Right renal pelvis (tissue), 4 donors: Measurements from ENCODE around the gene UST. TPM values are rescaled to one million over a fixed set of nuclear protein-coding genes. Genes with fewer than 3 reads are reported as not detected.

Experiments
- DNase-seq, 4 donors: peaks; one replicate each; pipeline ENCODE4 v3.0.0-alpha.2; 2013; ENCODE audit warnings: low read depth in 4 of 4, low spot score in 3 of 4, missing footprints in 1 of 4
- polyA plus RNA-seq, 4 donors: library from polyadenylated mRNA; unstranded; fragments of 120-200 nt; gene quantifications; one replicate each; pipeline ENCODE4 v1.2.1, GENCODE V29; 2013; ENCODE audit not compliant: insufficient read length in 4 of 4

The UST gene
- polyA plus RNA-seq, 4 donors, result 10.6 to 13.2 (median 12.3) TPM

DNA sequence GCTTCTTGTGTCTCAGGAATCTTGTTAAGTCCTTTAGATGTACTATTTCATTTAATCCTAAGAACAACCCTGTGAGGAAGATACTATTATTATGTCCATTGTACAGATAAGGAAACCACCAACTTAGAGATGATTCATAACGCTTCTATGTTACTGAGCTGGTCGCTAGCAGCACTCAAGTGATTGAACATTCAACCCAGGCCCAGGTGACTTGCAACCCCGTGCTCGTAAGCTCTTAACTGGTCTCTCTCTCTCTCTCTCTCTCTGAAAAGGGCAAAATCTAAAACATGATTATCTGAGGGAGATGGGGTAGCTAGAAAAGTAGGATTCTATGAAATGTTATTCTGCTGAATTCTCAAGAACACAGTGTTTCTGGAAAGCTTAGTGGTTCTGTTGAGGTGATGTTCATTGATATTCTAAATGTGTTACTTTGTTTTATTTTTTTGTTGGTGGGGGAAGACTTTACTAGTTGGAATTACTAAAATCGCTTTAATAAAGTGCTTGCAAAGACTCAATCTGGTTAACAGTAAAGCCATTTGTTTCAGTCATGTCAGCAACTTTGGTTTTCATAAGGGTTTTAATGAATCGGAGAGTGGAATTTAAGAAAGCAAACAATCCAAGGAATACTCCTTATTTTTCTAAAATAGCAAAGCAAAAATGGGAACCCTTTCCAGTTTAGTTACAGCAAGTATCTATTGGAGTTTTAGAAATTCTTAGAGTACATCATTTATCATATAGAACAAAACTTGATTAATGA lies 305.7 kb downstream of the UST start:
- no peak for DNase-seq

DNA sequence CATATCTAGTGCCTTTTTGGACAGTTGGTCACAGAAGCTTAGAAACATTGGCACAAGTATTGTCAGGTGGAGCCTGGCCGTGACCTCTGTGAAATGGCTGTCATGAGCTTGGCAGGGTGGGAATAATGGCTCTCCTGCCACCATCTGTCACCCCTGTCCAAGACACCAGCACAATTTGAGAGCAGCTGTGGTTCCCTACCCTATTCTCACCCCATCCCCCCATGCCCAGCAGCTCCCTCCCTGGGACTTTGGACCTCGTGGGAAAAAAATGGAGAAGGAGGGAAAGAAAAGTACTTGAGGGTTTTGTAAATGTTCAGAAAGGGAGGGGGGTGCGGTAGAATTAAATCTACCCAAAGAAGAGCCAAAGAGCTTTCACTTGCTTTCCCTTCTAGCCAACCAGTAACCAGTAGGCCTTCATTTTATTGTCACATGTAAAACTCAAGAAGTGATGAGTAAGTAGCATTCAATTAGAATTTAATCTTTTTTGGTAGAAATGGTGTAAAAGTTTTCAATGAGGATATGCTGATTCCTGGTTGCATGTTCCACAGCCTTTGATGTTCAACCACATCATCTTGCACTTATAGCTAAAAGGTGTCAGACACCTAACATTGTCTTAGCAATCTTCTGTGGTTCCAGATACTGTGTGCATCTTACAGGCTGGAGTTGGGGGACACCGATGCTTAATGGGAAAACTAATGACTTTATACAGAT lies 307.2 kb downstream of the UST start:
- DNase-seq, result no peak

DNA sequence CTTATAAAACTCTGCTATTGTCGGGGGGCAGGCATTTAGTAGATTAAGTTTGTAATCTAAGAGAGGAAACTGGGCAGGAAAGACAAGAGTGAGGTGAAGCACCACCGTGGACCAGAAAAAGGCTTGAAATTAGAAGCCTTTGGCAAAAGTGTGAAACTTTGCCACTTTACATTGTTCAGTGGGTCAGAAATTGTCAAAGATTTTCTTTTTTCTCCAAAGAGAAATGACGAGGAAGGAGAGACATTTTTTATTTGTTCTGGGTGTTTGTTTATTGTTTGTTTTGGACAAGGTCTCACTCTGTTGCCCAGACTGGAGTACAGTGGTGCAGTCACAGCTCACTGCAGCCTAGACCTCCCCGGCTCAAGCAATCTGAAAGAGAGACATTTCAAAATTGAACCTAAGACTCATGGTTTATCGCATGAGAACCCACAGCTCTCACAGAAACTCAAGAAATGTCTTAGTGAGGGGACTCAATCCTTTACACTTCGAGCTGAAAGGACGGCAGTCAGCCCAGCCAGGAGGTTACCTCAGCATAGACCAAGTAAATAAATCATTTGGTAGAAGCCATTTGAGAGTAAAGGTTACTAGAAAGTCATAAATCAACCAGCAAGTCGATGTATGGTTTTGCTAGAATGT lies 307.8 kb downstream of the UST start:
- DNase-seq, result no peak

DNA sequence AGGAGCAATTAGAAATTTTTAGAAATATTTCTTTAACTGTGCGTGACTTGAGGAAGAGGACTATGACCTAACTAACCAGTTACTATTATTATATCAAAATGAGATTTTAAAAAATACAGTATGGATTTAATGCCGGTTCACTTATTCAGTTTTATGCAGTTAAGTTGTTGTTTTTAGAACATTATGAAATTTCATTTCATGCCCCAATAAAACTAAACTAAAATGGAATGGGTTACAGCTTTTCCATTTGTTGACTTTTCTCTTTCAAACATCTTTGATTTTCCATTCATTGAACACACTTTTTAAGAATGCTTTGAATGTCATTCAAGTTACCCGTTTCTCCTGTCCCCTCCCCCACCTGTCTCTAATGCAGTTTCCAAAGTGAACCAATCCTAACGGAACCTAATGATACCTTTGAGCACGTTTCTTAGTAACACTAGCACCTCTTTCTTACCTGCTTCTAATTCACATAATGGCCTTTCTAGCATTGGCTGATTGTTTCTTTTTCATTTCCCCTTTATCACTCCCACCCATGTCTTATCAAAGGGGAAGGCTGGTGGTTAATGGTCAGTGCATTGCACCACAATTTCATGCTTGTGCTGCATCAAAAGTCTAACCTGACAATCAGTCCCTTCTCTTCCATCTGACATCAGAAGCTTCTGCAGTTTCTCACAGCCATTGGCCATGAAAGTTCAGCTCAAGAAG lies 308.5 kb downstream of the UST start:
- DNase-seq, result no peak

DNA sequence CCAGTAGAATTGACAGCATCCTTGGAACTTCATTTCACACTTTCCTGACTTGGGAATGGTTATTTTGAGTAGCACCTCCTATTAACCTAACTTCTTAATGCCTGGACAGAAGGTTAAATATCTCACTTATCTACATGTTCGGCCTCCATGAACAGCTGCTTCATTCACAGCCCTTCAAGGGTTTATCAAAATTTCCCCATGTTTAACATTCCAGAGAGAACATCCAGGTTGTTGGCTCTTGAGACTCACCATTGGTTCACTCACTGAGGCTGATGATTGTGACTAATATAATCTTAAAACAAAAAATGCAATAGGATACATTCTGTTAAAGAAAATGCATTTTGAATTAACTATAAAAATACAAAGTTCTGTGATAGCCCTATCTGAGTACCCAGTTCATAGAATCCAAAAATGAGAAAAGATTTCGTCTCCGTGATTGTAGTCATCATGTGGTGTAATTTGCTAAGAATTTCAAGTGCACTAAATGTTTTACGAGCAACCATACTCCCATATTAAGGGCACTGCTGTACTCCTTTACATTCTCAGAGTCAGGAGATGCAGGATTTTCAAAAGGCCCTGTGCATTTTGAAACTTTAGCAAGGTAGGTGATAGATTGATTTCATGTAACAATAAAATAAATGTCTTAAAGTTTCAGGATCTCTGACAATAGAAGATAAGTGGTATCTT lies 310.1 kb downstream of the UST start:
- no peak for DNase-seq

DNA sequence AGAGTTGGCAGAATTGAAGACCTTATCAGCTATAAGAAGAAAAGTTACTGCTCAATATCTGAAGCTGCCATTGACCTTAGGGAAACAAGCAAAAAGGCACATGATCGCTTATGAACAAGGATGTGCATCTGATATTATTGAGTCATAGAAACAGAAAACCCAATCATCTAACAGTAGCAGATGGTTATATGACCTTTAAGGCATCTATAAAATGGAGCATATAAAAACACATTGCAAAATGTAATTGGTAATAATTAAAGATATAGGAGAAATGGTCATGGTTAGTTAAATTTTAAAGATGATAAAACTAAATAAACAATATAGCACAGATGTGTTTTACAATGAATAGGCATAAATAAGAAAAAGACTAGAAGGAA lies 310.6 kb downstream of the UST start:
- no peak for DNase-seq

DNA sequence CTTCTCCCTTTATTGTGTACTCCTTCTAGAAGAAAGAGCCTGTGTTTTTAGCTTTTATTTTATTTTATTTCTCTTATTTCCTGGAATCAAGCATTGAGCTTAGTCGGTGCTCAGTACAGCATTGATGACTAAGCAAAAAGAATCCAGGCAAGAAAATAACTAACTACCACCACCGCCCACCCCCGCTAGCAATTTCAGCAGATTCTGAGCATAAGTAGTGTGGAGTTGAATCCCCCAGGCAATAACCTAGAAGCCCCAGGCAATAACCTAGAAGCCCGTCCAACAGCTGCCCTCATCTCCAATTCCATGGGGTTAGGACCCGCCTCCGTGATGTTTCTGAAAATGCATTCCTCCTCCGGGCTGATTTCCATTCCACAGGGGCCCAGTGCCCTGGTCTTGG lies 312.7 kb downstream of the UST start:
- DNase-seq, result no peak

DNA sequence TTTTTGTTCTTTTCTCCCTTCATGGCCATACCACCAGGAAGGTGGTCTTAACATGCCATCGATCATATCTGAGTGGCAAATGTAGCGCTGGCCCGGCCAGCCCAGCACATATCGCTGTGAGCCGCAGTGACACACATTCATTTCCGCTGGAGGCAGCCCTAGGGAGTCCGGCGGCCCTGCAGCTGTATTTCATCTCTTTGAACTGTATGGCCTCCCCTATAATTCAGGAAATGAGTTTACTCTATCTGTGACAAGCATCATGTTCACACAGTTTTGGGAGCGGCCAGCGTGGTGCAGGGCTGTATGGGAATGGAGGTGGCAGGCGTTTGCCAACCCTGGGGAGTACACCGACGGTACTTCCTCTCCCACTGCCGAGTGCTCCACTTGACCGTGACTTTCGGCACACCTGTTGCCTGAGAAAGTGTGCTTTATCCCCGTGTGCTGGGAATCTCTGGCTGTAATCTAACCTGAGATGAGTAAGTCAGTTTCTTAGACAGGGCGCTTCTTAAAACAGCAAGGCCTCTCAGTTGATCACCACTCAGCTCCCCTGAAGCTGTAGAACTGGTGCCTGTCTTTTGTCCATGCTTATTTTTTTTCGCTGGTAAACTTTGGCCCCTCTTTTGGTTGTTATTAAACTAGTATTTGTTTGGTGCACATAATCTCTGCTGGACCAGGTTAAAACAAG lies 313.6 kb downstream of the UST start:
- no peak for DNase-seq

DNA sequence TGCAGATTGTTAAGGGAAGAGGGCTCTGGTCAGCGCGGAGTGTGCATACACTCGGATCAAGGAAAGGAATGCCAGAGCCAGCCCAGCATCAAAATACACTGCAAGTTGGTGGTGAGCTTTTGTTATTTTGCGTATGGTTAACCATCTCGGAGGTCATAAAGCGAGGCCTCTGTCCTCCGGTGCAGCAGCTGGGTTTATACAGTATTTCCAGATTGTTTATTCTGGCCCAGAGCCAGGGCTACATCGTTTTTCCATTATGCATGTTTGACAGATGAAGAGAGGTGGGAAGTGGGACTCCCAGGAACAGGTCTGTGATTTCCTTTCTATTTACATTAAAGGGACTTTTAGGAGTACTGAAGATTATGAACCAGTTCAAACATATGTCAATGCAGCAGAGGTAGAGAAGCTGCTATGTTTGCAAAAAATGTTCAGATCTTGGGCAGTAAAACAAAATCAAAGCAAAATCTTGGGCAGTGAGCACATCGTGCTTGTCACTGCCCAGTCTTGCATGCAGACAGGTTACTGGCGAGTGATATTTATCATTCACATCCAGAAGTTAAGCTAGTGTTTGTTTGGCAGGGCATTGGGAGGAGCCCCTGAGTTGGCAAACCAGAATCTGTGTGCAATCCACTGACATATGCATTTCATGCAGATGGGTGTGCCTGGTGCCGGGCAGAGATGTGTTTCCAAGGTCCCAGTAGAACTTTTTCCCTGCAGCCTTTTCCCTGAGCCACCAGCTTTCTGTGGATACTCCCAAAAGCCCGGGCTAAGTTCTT lies 314.3 kb downstream of the UST start:
- no peak for DNase-seq

DNA sequence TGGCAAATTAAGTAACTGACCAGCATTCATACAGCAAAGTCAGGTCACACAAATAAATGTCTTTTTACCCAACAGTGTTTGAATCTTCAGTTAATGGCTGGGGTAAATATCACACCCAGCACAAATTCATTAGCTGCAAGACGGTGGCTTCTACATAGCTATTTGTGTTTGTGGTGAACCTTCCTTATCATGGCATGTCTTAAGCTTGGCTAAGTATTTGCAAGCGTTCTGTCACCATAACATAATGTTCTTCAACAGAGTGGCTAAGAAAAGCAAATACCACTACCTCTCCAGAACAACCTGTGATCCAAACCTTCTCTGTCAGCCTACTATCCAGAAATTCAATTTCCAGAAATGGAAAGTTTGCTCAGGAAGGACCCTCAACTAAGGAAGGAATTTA lies 315.1 kb downstream of the UST start:
- no peak for DNase-seq

DNA sequence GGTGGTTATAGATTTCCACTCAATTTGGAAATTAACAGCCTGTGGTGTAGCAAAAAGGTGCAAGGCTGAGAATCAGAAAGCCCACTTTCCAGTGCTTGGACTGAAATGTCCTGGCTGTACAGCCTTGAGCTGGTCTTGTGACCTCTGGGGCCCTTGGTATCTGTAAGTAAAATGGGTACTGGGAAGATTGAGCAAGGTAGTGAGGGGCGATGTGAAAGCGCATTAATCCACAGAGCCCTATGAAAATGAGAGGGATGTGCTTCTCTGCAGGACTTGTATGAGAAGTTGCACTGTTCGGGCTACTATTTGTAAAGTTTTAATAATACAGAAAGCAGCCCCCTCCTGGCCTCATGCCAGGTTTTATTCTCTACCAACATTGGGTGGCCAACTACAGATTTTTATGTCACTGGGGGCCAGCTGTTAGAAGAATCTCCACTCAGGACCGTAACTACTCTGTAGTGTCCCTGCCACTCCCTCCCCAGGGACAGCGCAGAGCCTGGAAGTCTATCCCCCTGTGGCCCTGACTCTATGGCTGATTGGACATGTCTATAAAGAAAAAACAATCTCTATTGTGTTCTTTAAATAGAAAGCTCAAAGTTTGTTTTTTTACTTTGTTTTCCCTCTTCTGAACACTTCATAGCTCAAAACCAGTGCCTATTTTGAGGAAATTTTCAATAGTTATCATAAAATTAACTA lies 316.0 kb downstream of the UST start:
- DNase-seq, result no peak

DNA sequence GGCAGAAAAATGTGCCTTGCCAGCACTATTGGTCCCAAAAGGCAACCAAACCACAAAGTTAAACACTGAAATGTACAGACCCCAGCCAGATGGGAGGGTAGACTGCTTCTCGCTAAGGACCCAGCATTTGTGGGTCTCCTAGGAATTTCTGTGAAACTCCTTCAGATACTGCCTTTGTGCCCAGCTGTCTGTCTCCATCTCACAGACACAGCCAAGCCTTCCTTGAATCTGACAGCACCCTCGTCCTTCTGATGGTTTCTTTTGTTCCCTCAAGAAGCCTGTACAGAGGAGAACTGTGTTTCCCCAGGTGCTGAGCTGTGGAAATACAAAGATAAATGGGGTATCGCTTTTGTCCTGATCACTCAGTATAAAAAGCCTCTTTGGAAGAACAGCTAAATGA lies 316.6 kb downstream of the UST start:
- DNase-seq, result no peak

DNA sequence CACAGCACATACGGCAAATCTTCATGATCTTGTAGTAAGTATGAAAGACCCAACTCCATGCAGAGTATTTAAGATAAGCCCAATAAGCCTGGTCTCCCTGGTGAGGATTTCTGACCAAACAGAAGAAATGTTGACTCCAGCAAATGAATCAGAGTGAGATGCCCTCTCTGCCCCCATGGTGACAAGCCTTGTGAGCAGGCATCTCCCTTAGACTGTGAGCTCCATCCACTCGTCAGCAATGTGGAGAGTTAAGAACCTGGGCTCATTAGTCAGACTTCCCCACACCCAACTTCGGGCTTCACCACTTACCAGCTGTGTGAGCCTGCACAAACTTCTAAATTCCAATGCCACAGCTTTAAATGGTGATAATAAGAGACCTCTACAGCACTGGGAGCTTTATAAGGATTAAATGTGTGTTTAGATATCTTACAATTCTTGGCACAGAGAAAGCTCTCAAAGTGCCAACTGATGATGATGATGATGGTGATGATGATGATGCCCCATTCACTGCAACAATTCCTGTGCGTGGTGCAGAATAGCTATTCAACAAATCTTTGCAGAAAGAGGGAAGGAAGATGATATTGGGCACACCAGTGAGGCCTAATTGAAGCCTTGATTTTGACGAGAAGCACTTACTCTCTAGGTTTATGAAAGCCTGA lies 317.3 kb downstream of the UST start:
- no peak for DNase-seq

DNA sequence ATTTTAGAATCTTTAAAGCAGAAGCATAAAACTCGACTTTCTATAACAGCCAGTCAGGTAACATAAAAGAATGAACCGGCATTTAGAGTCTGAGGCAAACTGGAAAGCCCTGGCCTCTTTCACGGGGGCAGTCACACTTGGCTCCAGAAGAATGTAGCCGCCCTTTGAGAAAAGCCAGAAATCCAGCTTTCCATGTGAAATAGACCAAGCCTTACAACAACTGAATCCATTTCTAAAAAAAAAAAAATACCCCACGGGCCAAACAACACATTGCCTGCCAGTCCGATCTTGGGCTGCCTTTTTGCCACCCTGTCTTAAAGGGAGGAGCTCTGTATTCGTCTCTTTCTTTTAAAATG lies 317.8 kb downstream of the UST start:
- DNase-seq, result no peak

DNA sequence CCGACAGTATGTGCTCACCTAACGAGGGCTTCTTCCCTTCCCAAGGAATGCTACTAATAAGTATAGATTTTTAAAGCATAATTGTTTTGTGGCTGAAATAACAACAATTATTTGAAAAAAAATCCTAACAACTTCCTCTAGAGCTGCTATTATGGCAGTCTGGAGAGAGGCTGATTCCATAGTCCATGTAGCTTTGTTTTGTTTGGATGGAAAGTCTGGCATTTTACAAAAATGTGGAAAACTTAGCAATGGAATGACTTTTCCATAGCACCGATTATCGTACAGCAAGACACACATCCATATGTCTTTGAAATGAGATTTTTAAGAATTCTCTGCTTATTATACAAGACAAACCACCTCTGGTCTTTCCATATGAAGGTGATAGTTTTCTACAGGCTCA lies 318.3 kb downstream of the UST start:
- DNase-seq, result no peak

DNA sequence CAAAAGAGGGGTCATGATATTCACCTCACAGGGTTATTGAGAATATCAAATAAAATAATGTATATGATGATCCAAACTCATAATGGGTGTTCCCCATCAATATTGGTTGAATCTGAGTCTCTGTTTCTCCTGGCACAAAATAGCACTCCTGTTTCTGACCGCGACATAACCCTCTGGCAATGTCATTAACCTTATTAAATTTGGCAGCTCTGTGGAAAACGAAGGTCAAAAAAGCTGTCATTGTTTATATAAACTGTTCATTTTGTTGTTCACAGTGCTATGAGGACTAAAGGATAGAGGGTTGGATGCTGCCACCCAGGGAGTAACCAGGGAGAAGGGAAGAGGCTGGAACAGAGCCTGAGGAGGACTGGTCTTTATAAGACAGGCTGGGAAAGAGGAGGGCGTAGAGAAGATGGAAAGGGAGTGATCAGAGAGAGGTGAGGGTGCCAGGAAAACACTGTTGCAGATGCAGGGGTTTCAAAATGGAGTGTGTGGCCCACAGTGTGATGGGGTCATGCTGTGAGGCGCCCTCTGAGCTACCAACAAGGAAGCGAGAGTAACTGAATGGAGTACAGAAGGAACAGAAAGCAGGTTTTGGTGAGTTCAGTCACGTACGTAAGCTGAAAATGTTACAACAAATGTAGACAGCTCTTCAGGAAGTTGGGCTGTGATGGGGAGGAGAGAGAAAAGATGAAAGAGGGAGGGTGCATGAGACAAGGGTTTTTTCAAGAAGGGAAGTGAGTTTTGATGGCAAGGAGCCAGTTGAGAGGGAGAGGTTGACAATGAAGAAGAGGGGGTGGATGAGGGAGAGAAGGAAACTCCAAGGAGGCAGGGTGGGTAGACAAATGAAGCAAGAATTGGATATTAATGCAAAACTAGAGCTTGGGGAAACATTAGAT lies 319.1 kb downstream of the UST start:
- no peak for DNase-seq

DNA sequence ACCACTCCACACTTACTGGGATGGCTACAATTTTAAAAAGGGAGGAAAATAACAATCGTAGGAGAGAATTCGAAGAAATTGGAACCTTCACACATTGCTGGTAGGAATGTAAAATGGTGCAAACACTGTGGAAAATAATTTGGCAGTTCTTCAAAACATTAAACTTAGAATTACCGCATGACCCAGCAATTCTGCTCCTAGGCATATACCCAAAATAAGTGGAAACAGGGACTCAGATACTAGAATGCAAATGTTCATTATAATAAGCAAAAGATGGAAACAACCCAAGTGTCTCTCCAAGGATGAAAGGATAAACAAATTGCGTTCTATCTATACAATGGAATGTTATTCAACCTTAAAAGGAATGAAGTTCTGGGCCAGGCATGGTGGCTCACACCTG lies 325.2 kb downstream of the UST start:
- DNase-seq, result no peak
